ENCODE data around the gene ZSWIM1. TPM values are rescaled to one million over a fixed set of nuclear protein-coding genes. Genes with fewer than 3 reads are reported as not detected.
A peak's percentile ranks its signal among the peaks of the same experiment; 100 is the strongest.

ZSWIM1 gene
- total and polyA plus RNA-seq, 2 of the 13 experiments (the other 11 are each of a cell fraction or from before 2014, with no cell fraction given): 9.5 to 11.7 TPM

DNA sequence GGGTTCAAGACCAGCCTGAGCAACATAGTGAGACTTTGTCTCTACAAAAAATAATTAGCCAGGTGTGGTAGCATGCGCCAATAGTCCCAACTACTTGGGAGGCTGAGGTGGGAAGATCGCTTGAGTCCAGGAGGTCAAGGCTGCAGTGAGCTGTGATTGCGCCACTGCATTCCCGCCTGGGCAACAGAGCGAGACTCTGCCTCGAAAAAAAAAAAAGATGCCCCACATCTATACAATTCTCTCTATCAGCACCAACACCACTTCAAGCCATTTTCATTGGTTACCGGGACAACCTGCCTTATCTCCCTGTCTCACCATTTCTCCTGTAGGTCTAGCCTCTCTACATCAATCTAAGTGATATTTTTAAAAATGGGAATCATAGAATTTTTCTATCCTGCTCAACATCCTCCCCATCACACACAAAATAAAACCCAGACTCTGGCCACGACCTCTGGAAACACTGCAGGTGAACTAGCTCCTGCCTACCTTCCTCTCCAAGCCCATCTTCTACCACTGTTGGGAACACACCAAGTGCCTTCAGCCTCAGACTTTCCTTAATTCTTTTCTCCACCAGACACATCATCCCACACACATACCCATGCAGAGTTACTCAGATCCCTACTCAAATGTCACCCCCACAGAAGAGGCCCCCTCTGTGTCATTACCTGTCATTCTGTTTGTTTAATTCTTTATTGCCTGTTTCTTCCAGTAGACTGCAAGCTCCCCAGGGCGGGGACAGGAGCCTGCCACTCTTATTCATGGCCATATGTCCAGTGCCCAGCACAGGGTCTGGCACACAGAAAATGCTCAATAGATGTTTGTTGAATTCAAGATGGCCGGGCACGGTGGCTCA lies 40.5 kb downstream of the ZSWIM1 start (continued):
- TF ChIP-seq RFXANK (CRISPR knock-in tag; IDR thresholded peaks at IDR 0.05) (no peak), MAFF (IDR thresholded peaks at IDR 0.05; ENCODE audit: low read depth, low read length) (no peak), MIER3 (CRISPR knock-in tag; IDR thresholded peaks at IDR 0.05; ENCODE audit: borderline replicate concordance) (0 out of 2 replicates have a peak, but pooled peaks have one; percentile 29), ZNF567 (CRISPR knock-in tag; IDR thresholded peaks at IDR 0.05; ENCODE audit: borderline replicate concordance) (no peak), MYNN (CRISPR knock-in tag; IDR thresholded peaks at IDR 0.05; ENCODE audit: low read depth) (no peak), BRD4 (CRISPR knock-in tag; IDR thresholded peaks at IDR 0.05) (no peak), MIXL1 (CRISPR knock-in tag; IDR thresholded peaks at IDR 0.05) (0 out of 2 replicates have a peak, but pooled peaks have one; percentile 55), BRF2 (CRISPR knock-in tag; IDR thresholded peaks at IDR 0.05) (no peak), MYC (CRISPR knock-in tag; IDR thresholded peaks at IDR 0.05; ENCODE audit: borderline replicate concordance) (no peak), KLF11 (CRISPR knock-in tag; IDR thresholded peaks at IDR 0.05) (no peak), ZNF777 (CRISPR knock-in tag; IDR thresholded peaks at IDR 0.05) (no peak), SALL2 (CRISPR knock-in tag; IDR thresholded peaks at IDR 0.05) (0 out of 2 replicates have a peak, but pooled peaks have one; percentile 10), ZNF572 (CRISPR knock-in tag; IDR thresholded peaks at IDR 0.05) (0 out of 2 replicates have a peak, but pooled peaks have one; percentile 40), ZBTB46 (CRISPR knock-in tag; IDR thresholded peaks at IDR 0.05; ENCODE audit: borderline replicate concordance) (no peak), RFXAP (CRISPR knock-in tag; IDR thresholded peaks at IDR 0.05; ENCODE audit: borderline replicate concordance) (no peak), ZNF672 (CRISPR knock-in tag; IDR thresholded peaks at IDR 0.05) (no peak), SRSF4 (IDR thresholded peaks at IDR 0.05; ENCODE audit: low read depth, low read length, poor library complexity, severe bottlenecking) (no peak), KDM4B (CRISPR knock-in tag; IDR thresholded peaks at IDR 0.05) (no peak), SIX4 (CRISPR knock-in tag; IDR thresholded peaks at IDR 0.05) (no peak)
- TF ChIP-seq, protein P1, sequence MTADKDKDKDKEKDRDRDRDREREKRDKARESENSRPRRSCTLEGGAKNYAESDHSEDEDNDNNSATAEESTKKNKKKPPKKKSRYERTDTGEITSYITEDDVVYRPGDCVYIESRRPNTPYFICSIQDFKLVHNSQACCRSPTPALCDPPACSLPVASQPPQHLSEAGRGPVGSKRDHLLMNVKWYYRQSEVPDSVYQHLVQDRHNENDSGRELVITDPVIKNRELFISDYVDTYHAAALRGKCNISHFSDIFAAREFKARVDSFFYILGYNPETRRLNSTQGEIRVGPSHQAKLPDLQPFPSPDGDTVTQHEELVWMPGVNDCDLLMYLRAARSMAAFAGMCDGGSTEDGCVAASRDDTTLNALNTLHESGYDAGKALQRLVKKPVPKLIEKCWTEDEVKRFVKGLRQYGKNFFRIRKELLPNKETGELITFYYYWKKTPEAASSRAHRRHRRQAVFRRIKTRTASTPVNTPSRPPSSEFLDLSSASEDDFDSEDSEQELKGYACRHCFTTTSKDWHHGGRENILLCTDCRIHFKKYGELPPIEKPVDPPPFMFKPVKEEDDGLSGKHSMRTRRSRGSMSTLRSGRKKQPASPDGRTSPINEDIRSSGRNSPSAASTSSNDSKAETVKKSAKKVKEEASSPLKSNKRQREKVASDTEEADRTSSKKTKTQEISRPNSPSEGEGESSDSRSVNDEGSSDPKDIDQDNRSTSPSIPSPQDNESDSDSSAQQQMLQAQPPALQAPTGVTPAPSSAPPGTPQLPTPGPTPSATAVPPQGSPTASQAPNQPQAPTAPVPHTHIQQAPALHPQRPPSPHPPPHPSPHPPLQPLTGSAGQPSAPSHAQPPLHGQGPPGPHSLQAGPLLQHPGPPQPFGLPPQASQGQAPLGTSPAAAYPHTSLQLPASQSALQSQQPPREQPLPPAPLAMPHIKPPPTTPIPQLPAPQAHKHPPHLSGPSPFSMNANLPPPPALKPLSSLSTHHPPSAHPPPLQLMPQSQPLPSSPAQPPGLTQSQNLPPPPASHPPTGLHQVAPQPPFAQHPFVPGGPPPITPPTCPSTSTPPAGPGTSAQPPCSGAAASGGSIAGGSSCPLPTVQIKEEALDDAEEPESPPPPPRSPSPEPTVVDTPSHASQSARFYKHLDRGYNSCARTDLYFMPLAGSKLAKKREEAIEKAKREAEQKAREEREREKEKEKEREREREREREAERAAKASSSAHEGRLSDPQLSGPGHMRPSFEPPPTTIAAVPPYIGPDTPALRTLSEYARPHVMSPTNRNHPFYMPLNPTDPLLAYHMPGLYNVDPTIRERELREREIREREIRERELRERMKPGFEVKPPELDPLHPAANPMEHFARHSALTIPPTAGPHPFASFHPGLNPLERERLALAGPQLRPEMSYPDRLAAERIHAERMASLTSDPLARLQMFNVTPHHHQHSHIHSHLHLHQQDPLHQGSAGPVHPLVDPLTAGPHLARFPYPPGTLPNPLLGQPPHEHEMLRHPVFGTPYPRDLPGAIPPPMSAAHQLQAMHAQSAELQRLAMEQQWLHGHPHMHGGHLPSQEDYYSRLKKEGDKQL (CRISPR knock-in tag; IDR thresholded peaks at IDR 0.05; ENCODE audit: low read depth): peak; percentile 18; the same call in 1 of the 2 replicates
- TF ChIP-seq, protein P2, sequence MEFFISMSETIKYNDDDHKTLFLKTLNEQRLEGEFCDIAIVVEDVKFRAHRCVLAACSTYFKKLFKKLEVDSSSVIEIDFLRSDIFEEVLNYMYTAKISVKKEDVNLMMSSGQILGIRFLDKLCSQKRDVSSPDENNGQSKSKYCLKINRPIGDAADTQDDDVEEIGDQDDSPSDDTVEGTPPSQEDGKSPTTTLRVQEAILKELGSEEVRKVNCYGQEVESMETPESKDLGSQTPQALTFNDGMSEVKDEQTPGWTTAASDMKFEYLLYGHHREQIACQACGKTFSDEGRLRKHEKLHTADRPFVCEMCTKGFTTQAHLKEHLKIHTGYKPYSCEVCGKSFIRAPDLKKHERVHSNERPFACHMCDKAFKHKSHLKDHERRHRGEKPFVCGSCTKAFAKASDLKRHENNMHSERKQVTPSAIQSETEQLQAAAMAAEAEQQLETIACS (CRISPR knock-in tag; IDR thresholded peaks at IDR 0.05): no peak
